Colonic mucosa (tissue), 4 donors: Measurements from ENCODE around the gene SH3RF1. TPM values are rescaled to one million over a fixed set of nuclear protein-coding genes. Genes with fewer than 3 reads are reported as not detected.

Experiments
- DNase-seq: peaks from one replicate; pipeline ENCODE4 v3.0.0-alpha.2; 2020
- H3K27ac ChIP-seq: fragments of 200-600 bp; one replicate; pipeline ENCODE4 v1.8.0; 2021
- H3K27me3 ChIP-seq: fragments of 200-600 bp; one replicate; pipeline ENCODE4 v1.8.0; 2021
- H3K36me3 ChIP-seq: fragments of 200-600 bp; one replicate; pipeline ENCODE4 v1.8.0; 2021
- H3K4me1 ChIP-seq: fragments of 200-600 bp; one replicate; pipeline ENCODE4 v1.8.0; 2021; ENCODE audit warnings: mild to moderate bottlenecking
- H3K4me3 ChIP-seq: fragments of 200-600 bp; one replicate; pipeline ENCODE4 v1.8.0; 2021
- H3K9ac ChIP-seq, 2 donors: one replicate each; pipeline ENCODE4 v1.7.0; 2013; ENCODE audit warnings: control low read depth in 2 of 2, low read depth in 2 of 2, low read length in 2 of 2
- H3K9me3 ChIP-seq: fragments of 200-600 bp; one replicate; pipeline ENCODE4 v1.8.0; 2021
- intact Hi-C: fragments of 100-400 bp; cut with DNase I; formaldehyde crosslinking; loops from one replicate; pipeline ENCODE4 v1.14.1; 2022
- total RNA-seq, 2 donors: library from RNA; stranded (reverse); fragmentation: NEBNext Ultra II Directional in 1 of 2; extraction: Animal tissue kit (Norgen Biotek cat#: 25700) in 1 of 2; gene quantifications; one replicate each; pipeline ENCODE4 v1.2.1, GENCODE V29; 2021
- TF ChIP-seq, protein P1 (sequence below): fragments of 200-600 bp; IDR thresholded peaks from one replicate; pipeline ENCODE4 v1.8.0; 2022; ENCODE audit warnings: antibody characterized with exemption, mild to moderate bottlenecking
- donor health status: healthy.
- donor health status: DM: no; HTN: no; CAD: no.
- donor health status: DM: no; HTN: no; CAD: no.

SH3RF1 gene
- total RNA-seq, 2 donors from 2014 or later: 50.2 to 77.1 TPM

DNA sequence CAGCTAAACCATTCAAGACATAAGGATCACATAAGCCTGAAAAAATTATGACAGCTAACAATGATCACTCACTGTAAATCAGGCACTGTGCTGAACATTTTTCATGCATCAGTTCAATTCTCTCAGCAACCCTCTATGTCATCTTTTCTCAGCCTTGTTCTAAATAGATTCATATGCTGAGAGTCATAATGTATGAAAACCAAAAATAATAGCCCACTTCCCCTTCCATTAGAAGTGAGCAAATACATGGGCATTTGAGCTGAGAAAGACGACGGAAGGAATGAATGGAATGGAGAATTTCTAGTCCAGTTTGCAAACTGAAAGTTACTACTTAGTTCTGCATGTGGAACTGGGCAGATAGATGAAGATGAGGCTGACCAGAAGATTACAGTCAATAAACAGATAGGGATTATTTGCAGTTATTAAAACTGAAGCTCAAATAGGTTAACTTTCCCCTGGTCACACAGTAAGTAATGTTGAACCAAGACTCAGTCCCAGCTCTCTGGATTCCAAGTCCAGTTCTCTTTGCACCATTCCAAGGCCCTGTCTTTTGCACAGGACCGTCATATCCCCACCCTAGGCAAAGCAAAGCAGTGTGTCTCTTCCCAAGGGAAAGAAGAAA, 1.6 kb upstream of the SH3RF1 start:
- Histone ChIP-seq H3K36me3 (no peaks in the 10 kb centered on the region), H3K27me3 (no peaks in the 10 kb centered on the region), H3K4me3 (no peak overlapping the region), H3K9ac (no peak overlapping the region), H3K27ac (no peak overlapping the region), H3K4me1 (no peaks in the 10 kb centered on the region), H3K9me3 (no peaks in the 10 kb centered on the region)
- intact Hi-C loops: loop anchor here (5.0 to 10.0 kb wide), 2 partner anchors 215 to 248 kb away; no protein-coding TSS in a partner anchor
- DNase-seq: no peak
- TF ChIP-seq, protein P1, sequence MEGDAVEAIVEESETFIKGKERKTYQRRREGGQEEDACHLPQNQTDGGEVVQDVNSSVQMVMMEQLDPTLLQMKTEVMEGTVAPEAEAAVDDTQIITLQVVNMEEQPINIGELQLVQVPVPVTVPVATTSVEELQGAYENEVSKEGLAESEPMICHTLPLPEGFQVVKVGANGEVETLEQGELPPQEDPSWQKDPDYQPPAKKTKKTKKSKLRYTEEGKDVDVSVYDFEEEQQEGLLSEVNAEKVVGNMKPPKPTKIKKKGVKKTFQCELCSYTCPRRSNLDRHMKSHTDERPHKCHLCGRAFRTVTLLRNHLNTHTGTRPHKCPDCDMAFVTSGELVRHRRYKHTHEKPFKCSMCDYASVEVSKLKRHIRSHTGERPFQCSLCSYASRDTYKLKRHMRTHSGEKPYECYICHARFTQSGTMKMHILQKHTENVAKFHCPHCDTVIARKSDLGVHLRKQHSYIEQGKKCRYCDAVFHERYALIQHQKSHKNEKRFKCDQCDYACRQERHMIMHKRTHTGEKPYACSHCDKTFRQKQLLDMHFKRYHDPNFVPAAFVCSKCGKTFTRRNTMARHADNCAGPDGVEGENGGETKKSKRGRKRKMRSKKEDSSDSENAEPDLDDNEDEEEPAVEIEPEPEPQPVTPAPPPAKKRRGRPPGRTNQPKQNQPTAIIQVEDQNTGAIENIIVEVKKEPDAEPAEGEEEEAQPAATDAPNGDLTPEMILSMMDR: no peak

DNA sequence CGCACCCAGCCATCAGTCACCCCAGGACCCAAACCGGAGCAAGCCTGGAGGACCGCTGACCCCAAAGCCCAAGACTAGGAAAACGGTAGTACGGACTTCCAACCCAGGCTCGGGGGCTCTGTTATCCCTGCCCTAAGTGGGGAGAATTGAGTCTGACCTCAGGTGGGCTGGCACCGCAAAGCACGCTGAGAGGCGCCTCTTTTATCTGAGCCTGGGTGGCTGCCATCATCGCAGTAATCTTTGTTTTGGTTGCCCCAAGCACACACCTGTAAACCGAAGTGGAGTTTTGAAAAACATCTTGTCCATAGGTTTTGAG, 894 bp upstream of the SH3RF1 start:
- TF ChIP-seq, protein P1: no peak
- Histone ChIP-seq H3K4me1 (no peaks in the 10 kb centered on the region), H3K9me3 (no peaks in the 10 kb centered on the region), H3K36me3 (no peaks in the 10 kb centered on the region), H3K27ac (peak overlapping the region; percentile 93), H3K9ac (peak overlapping the region; percentile 72 to 95), H3K4me3 (peak overlapping the region; percentile 91), H3K27me3 (no peaks in the 10 kb centered on the region)
- intact Hi-C loops: loop anchor here (5.0 to 10.0 kb wide), 2 partner anchors 216 to 247 kb away; no protein-coding TSS in a partner anchor
- DNase-seq: peak; percentile 38

DNA sequence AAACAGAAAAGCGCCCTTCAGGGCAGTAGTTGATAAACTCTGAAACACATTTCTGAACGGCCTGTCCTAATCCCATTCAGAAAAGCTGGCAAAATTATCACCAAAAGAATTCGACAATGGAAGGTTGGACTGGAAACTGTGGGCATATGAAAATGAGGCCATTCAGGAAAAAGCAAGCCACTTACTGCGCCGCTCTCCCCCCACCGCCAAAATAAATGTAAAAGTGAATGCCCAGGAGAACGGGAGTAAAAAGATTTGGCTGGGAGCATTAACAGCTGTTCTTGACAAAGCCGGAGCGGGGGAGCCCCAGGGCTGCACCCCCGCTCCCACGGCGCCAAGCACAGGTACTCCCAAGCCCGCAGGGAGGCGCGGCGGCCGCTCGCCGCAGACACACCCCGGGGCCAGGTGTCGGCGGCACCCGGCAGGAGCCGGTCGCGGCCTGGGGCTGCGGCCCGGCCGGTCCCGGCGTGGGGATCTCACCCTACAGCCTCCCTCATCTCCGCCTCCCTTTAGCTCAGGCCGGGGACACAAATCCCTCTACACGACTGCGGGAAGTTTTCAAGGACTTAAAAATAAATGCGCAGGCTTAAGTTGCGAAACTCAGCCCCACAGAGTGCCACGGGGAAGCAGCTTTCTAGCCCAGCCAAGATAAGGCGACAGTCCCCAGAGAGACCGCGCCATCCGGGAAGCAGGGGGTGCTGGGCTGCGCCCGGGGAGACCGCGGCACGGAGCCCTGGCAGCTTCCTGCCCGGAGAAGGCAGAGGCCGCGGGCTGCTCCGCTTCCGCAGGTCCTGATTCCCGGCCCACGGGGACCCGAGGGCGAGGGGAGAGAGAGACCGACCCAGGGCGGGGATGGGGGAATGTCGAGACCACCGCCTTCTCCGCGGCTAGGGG, 593 bp downstream of the SH3RF1 start:
- no peaks in the 10 kb centered on the region for H3K4me1 ChIP-seq
- TF ChIP-seq, protein P1: no peak

GRCh38 chr4:169268951-169269760, 1.6 kb downstream of the SH3RF1 start:
- intact Hi-C loops: no loop called here
- H3K27me3 ChIP-seq: no peaks in the 10 kb centered on the region
- no peaks in the 10 kb centered on the region for H3K4me1 ChIP-seq
- TF ChIP-seq, protein P1: no peak
- H3K27ac ChIP-seq: peak overlapping the region; percentile 93
- H3K9me3 ChIP-seq: no peaks in the 10 kb centered on the region
- H3K36me3 ChIP-seq: no peaks in the 10 kb centered on the region
- peak overlapping the region; percentile 97 for H3K9ac ChIP-seq
- H3K4me3 ChIP-seq: peak overlapping the region; percentile 91
- DNase-seq: peak; percentile 52

More for the DNA sequence above, 593 bp downstream of the SH3RF1 start:
- Histone ChIP-seq H3K27me3 (no peaks in the 10 kb centered on the region), H3K9me3 (no peaks in the 10 kb centered on the region), H3K4me3 (peak overlapping the region; percentile 91), H3K36me3 (no peaks in the 10 kb centered on the region), H3K27ac (peak overlapping the region; percentile 93), H3K9ac (peak overlapping the region; percentile 97)
- DNase-seq: peak; percentile 63
- intact Hi-C loops: loop anchor here (5.0 to 10.0 kb wide), 2 partner anchors 217 to 245 kb away; no protein-coding TSS in a partner anchor

- Histone ChIP-seq H3K27ac (no peak overlapping the region), H3K4me1 (peaks cover 4% of the 10 kb centered on the region), H3K9ac (no peak overlapping the region), H3K9me3 (no peaks in the 10 kb centered on the region), H3K4me3 (peak overlapping the region; percentile 4), H3K27me3 (no peaks in the 10 kb centered on the region), H3K36me3 (no peaks in the 10 kb centered on the region)
- TF ChIP-seq, protein P1: no peak
- intact Hi-C loops: no loop called here
- DNase-seq: no peak
Measured at GRCh38 chr4:169267070-169267469, 3.7 kb downstream of the SH3RF1 start.
